SK-N-SH treated with all-trans-retinoic acid at 6 μM for 48 hours (cell line): ENCODE measurements around the gene DTX4.

Experiments used
- ATAC-seq: fragments of 200-7000 bp; cut with Tn5 transposase; 3 replicates; pipeline ENCODE4 v1.9.1; 2020; ENCODE audit warnings: mild to moderate bottlenecking, moderate library complexity
- BACH2 ChIP-seq: fragments of 250-450 bp; sonication (Bioruptor Pico); IDR thresholded peaks from 2 replicates; pipeline ENCODE4 v1.9.0; 2021; ENCODE audit warnings: mild to moderate bottlenecking, borderline replicate concordance
- CSDC2 ChIP-seq: fragments of 250-450 bp; sonication (Bioruptor Pico); IDR thresholded peaks from 2 replicates; pipeline ENCODE4 v1.5.0; 2020; ENCODE audit warnings: mild to moderate bottlenecking, moderate library complexity
- CSRNP3 ChIP-seq: fragments of 250-450 bp; sonication (Bioruptor Pico); IDR thresholded peaks from 2 replicates; pipeline ENCODE4 v1.5.1; 2021; ENCODE audit warnings: mild to moderate bottlenecking, moderate library complexity
- ESRRG ChIP-seq: fragments of 250-450 bp; sonication (Bioruptor Pico); IDR thresholded peaks from 2 replicates; pipeline ENCODE4 v1.6.1; 2021; ENCODE audit warnings: mild to moderate bottlenecking
- GLIS3 ChIP-seq: fragments of 250-450 bp; sonication (Bioruptor Pico); IDR thresholded peaks from 2 replicates; pipeline ENCODE4 v1.5.0; 2020; ENCODE audit warnings: mild to moderate bottlenecking, moderate library complexity
- ISL1 ChIP-seq: fragments of 250-450 bp; sonication (Bioruptor Pico); IDR thresholded peaks from 2 replicates; pipeline ENCODE4 v2.1.2; 2022; ENCODE audit warnings: mild to moderate bottlenecking, moderate library complexity
- OSR1 ChIP-seq: fragments of 250-450 bp; sonication (Bioruptor Pico); IDR thresholded peaks from 2 replicates; pipeline ENCODE4 v1.8.0; 2022; ENCODE audit warnings: moderate library complexity, mild to moderate bottlenecking, inconsistent platforms
- PATZ1 ChIP-seq: fragments of 250-450 bp; sonication (Bioruptor Pico); IDR thresholded peaks from 2 replicates; pipeline ENCODE4 v1.8.0; 2020; ENCODE audit warnings: mild to moderate bottlenecking, moderate library complexity, borderline replicate concordance
- PPARA ChIP-seq: fragments of 250-450 bp; sonication (Bioruptor Pico); IDR thresholded peaks from 2 replicates; pipeline ENCODE4 v1.5.0; 2020; ENCODE audit warnings: mild to moderate bottlenecking, borderline replicate concordance
- RARB ChIP-seq: fragments of 250-450 bp; sonication (Bioruptor Pico); IDR thresholded peaks from 2 replicates; pipeline ENCODE4 v1.8.0; 2021; ENCODE audit warnings: mild to moderate bottlenecking, moderate library complexity
- TCF4 ChIP-seq: fragments of 250-450 bp; sonication (Bioruptor Pico); IDR thresholded peaks from 2 replicates; pipeline ENCODE4 v1.8.0; 2021; ENCODE audit warnings: mild to moderate bottlenecking, moderate library complexity, borderline replicate concordance
- TOX ChIP-seq: fragments of 250-450 bp; sonication (Bioruptor Pico); IDR thresholded peaks from 2 replicates; pipeline ENCODE4 v1.8.0; 2021; ENCODE audit warnings: mild to moderate bottlenecking, moderate library complexity, borderline replicate concordance
- ZC3H10 ChIP-seq: fragments of 250-450 bp; sonication (Bioruptor Pico); IDR thresholded peaks from 2 replicates; pipeline ENCODE4 v1.5.1; 2021; ENCODE audit warnings: mild to moderate bottlenecking, moderate library complexity
- ZFP3 ChIP-seq: fragments of 250-450 bp; sonication (Bioruptor Pico); IDR thresholded peaks from 2 replicates; pipeline ENCODE4 v1.5.0; 2020; ENCODE audit warnings: mild to moderate bottlenecking, moderate library complexity
- ZFP30 ChIP-seq: fragments of 450-650 bp; formaldehyde crosslinking; IDR thresholded peaks from 2 replicates; pipeline ENCODE4 v1.5.0; 2022; ENCODE audit warnings: mild to moderate bottlenecking, moderate library complexity
- ZNF565 ChIP-seq: fragments of 450-650 bp; formaldehyde crosslinking; conservative IDR thresholded peaks from 2 replicates; pipeline ENCODE4 v1.5.0; 2020; ENCODE audit warnings: low read depth, mild to moderate bottlenecking, moderate library complexity
- ZNF70 ChIP-seq: fragments of 450-650 bp; formaldehyde crosslinking; IDR thresholded peaks from 2 replicates; pipeline ENCODE4 v1.5.0; 2020; ENCODE audit warnings: mild to moderate bottlenecking, moderate library complexity
- TF ChIP-seq, protein P1 (sequence below): fragments of 250-450 bp; sonication (Bioruptor Pico); IDR thresholded peaks from 2 replicates; pipeline ENCODE4 v1.5.0; 2020; ENCODE audit warnings: mild to moderate bottlenecking, moderate library complexity
- TF ChIP-seq, protein P2 (sequence below): fragments of 250-450 bp; sonication (Bioruptor Pico); IDR thresholded peaks from 2 replicates; pipeline ENCODE4 v1.8.0; 2021; ENCODE audit warnings: low read depth, mild to moderate bottlenecking, moderate library complexity, borderline replicate concordance
- TF ChIP-seq, protein P3 (sequence below): fragments of 250-450 bp; sonication (Bioruptor Pico); IDR thresholded peaks from 2 replicates; pipeline ENCODE4 v1.5.1; 2020; ENCODE audit warnings: low read depth, mild to moderate bottlenecking, moderate library complexity

The DTX4 gene

DNA sequence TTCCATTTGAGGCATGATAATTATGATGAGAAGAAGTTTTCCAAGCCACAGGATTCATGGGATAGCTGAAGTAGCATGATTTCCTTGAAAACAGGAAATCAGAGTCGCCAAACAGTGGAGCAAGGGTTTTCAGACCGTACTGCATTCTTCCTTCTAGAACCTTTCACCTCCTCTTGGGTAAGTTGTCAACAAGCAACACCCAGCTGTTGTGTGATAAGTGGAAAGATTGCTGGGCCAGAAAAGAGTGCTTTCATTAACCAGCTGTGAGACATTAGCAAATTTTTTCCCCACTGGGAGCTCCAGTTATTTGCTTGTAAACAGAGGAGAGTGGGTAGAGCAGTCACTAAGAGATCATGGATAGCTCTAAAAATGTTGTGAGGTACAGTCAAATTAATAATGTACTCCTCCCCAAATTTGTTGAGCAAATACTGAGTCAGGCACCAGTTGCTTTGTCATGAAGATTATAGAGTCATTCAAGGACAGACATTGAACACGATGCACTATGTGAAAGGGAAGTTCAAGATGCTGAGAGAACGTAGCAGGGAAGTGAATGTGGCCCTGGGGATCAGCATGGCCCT is 52.5 kb downstream of the DTX4 start:
- TF ChIP-seq, protein P1, sequence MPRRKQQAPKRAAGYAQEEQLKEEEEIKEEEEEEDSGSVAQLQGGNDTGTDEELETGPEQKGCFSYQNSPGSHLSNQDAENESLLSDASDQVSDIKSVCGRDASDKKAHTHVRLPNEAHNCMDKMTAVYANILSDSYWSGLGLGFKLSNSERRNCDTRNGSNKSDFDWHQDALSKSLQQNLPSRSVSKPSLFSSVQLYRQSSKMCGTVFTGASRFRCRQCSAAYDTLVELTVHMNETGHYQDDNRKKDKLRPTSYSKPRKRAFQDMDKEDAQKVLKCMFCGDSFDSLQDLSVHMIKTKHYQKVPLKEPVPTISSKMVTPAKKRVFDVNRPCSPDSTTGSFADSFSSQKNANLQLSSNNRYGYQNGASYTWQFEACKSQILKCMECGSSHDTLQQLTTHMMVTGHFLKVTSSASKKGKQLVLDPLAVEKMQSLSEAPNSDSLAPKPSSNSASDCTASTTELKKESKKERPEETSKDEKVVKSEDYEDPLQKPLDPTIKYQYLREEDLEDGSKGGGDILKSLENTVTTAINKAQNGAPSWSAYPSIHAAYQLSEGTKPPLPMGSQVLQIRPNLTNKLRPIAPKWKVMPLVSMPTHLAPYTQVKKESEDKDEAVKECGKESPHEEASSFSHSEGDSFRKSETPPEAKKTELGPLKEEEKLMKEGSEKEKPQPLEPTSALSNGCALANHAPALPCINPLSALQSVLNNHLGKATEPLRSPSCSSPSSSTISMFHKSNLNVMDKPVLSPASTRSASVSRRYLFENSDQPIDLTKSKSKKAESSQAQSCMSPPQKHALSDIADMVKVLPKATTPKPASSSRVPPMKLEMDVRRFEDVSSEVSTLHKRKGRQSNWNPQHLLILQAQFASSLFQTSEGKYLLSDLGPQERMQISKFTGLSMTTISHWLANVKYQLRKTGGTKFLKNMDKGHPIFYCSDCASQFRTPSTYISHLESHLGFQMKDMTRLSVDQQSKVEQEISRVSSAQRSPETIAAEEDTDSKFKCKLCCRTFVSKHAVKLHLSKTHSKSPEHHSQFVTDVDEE (CRISPR knock-in tag): no peak
- TF ChIP-seq BACH2 (CRISPR knock-in tag): no peak
- no peak for TF ChIP-seq ZFP3 (CRISPR knock-in tag)
- no peak for TF ChIP-seq OSR1 (CRISPR knock-in tag)
- TF ChIP-seq ZNF70 (CRISPR knock-in tag): no peak
- no peak for ATAC-seq

DNA sequence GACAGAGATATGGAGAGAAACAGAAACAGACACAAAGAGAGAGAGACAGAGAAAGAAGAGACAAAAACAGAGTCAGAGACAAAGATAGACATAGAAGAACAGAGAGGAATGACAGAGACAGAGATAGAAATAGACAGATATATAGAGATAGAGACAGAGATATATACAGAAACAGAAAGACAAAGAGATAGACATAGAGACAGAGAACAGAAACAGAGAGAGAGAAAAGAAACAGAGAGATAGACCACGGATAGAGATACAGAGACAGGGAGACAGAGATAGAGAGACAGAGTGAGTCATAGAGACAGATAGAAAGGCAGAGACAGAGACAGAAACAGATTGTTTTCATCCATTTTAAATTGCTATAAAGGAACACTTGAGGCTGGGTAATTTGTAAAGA is 53.1 kb downstream of the DTX4 start:
- no peak for ATAC-seq
- no peak for TF ChIP-seq TOX (CRISPR knock-in tag)
- TF ChIP-seq ZC3H10 (CRISPR knock-in tag): no peak
- no peak for TF ChIP-seq OSR1 (CRISPR knock-in tag)
- no peak for TF ChIP-seq BACH2 (CRISPR knock-in tag)
- TF ChIP-seq ISL1: no peak
- TF ChIP-seq TCF4: no peak
- TF ChIP-seq PATZ1 (CRISPR knock-in tag): no peak
- no peak for TF ChIP-seq ZFP30 (CRISPR knock-in tag)
- TF ChIP-seq GLIS3 (CRISPR knock-in tag): no peak
- no peak for TF ChIP-seq PPARA (CRISPR knock-in tag)
- TF ChIP-seq ZNF565: no peak
- TF ChIP-seq, protein P2, sequence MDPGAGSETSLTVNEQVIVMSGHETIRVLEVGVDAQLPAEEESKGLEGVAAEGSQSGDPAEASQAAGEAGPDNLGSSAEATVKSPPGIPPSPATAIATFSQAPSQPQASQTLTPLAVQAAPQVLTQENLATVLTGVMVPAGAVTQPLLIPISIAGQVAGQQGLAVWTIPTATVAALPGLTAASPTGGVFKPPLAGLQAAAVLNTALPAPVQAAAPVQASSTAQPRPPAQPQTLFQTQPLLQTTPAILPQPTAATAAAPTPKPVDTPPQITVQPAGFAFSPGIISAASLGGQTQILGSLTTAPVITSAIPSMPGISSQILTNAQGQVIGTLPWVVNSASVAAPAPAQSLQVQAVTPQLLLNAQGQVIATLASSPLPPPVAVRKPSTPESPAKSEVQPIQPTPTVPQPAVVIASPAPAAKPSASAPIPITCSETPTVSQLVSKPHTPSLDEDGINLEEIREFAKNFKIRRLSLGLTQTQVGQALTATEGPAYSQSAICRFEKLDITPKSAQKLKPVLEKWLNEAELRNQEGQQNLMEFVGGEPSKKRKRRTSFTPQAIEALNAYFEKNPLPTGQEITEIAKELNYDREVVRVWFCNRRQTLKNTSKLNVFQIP (CRISPR knock-in tag): no peak
- TF ChIP-seq ESRRG (CRISPR knock-in tag): no peak
- TF ChIP-seq RARB: no peak

- TF ChIP-seq BACH2 (CRISPR knock-in tag) (no peak), TOX (CRISPR knock-in tag) (no peak), ESRRG (CRISPR knock-in tag) (no peak), ZNF565 (no peak), CSRNP3 (CRISPR knock-in tag) (no peak), ZFP30 (CRISPR knock-in tag) (no peak), GLIS3 (CRISPR knock-in tag) (no peak)
- ATAC-seq: no peak
Observed at GRCh38 chr11:59226396-59226795, 54.5 kb downstream of the DTX4 start.

GRCh38 chr11:59240322-59240721 is 68.4 kb downstream of the DTX4 start:
- TF ChIP-seq PATZ1 (CRISPR knock-in tag) (no peak), CSDC2 (CRISPR knock-in tag) (no peak), ZFP3 (CRISPR knock-in tag) (no peak), ESRRG (CRISPR knock-in tag) (no peak), ZNF565 (no peak), OSR1 (CRISPR knock-in tag) (no peak), TOX (CRISPR knock-in tag) (no peak), PPARA (CRISPR knock-in tag) (no peak), TCF4 (no peak), ZFP30 (CRISPR knock-in tag) (no peak), GLIS3 (CRISPR knock-in tag) (no peak), ZNF70 (CRISPR knock-in tag) (no peak)
- TF ChIP-seq, protein P2 (CRISPR knock-in tag): no peak
- TF ChIP-seq, protein P3, sequence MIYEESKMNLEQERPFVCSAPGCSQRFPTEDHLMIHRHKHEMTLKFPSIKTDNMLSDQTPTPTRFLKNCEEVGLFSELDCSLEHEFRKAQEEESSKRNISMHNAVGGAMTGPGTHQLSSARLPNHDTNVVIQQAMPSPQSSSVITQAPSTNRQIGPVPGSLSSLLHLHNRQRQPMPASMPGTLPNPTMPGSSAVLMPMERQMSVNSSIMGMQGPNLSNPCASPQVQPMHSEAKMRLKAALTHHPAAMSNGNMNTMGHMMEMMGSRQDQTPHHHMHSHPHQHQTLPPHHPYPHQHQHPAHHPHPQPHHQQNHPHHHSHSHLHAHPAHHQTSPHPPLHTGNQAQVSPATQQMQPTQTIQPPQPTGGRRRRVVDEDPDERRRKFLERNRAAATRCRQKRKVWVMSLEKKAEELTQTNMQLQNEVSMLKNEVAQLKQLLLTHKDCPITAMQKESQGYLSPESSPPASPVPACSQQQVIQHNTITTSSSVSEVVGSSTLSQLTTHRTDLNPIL (CRISPR knock-in tag): no peak
- TF ChIP-seq, all 23 proteins: peak for 0
- no peak for ATAC-seq
